OCI-LY7 (cell line): Measurements from ENCODE around the gene DENND1A.

Source experiments
- EZH2phosphoT487 ChIP-seq: fragments of 200-600 bp; sonication (generic); IDR thresholded peaks from 2 replicates; pipeline ENCODE4 v1.6.1; 2018; ENCODE audit warnings: low read depth, borderline replicate concordance, mild to moderate bottlenecking, mixed run types, antibody characterized with exemption, low read length, moderate library complexity, mixed read lengths
- TF ChIP-seq, protein P1 (sequence below): fragments of 200-600 bp; sonication (generic); conservative IDR thresholded peaks from 2 replicates; pipeline ENCODE4 v1.5.1; 2014; ENCODE audit warnings: mild to moderate bottlenecking, antibody characterized with exemption, low read length, moderate library complexity, mixed read lengths

DNA sequence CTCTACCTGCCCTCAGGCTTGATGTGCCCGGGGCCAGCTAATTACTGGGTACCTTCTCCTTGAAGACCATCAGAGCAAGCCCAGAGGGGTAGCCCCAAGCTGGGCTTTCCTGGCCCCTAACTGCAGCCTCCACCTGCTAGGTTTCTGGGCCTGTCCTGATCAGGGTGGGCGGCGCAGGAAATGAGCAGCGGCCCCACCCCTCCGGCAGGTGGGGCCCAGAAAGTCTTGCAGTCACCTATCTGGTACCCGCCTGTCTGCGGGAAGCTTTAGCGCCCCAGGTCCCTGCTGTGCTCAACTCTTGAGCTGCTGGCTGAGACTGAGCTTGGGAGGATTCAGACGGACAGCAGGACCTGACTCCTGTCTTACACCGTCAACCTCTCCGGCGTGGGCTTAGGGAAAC lies 44.5 kb upstream of the DENND1A start:
- no peak for TF ChIP-seq EZH2phosphoT487
- TF ChIP-seq, protein P1, sequence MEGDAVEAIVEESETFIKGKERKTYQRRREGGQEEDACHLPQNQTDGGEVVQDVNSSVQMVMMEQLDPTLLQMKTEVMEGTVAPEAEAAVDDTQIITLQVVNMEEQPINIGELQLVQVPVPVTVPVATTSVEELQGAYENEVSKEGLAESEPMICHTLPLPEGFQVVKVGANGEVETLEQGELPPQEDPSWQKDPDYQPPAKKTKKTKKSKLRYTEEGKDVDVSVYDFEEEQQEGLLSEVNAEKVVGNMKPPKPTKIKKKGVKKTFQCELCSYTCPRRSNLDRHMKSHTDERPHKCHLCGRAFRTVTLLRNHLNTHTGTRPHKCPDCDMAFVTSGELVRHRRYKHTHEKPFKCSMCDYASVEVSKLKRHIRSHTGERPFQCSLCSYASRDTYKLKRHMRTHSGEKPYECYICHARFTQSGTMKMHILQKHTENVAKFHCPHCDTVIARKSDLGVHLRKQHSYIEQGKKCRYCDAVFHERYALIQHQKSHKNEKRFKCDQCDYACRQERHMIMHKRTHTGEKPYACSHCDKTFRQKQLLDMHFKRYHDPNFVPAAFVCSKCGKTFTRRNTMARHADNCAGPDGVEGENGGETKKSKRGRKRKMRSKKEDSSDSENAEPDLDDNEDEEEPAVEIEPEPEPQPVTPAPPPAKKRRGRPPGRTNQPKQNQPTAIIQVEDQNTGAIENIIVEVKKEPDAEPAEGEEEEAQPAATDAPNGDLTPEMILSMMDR, result no peak
